ENCODE data around the gene ATP2B1. TPM values are rescaled to one million over a fixed set of nuclear protein-coding genes. Genes with fewer than 3 reads are reported as not detected.

ATP2B1 gene
- total RNA-seq, 1 donor from 2014 or later: 48.9 TPM

DNA sequence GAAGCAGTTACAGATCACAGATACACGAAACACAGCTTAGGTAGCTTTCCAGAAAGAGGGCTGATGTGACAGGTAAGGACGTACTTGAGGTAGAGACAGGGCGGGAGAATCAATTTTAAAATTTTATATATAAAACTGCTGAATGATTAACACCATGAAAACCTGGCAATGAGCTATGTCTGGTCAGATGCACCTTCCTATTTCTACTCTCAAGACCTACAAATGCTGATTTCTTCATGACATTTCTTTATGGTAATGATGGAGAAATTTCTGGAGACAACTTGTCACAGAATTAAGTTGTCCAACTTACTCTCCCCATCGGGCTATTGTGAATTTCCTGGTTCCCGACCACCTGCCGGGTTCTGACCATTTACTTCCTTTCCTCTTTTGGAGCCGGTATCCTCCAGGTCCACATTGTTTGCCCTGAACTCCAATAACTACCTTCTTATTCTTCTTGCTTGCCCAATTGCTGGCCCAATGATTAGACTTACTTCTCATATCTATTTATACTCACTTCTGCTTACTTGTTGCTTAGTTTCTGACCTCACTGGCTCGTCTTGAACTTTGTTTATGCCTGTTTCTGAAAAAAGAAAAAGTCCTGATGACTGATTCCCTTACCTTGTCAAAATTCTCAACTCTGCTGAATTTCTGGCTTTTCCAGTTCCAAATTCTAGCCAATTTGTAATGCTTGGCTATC, 12.8 kb upstream of the ATP2B1 start:
- Mint-ChIP-seq H3K9me3 (ENCODE audit: unreplicated experiment) (no peaks in the 10 kb centered on the region), H3K4me1 (ENCODE audit: low read depth, unreplicated experiment) (no peaks in the 10 kb centered on the region), H3K4me3 (ENCODE audit: unreplicated experiment) (no peak overlapping the region), H3K36me3 (ENCODE audit: low read depth, unreplicated experiment) (no peaks in the 10 kb centered on the region), H3K27me3 (ENCODE audit: low read depth, unreplicated experiment) (no peaks in the 10 kb centered on the region), H3K27ac (ENCODE audit: unreplicated experiment) (no peak overlapping the region)
- Histone ChIP-seq H3K9me3 (ENCODE audit: insufficient read depth, low read depth, low read length) (no peaks in the 10 kb centered on the region), H2AFZ (ENCODE audit: low read depth, low read length) (no peak overlapping the region), H3K27me3 (ENCODE audit: insufficient read depth, low read length) (no peaks in the 10 kb centered on the region), H3K4me2 (ENCODE audit: low read length) (no peak overlapping the region), H3K79me2 (ENCODE audit: insufficient read depth, low read length) (no peaks in the 10 kb centered on the region), H3K4me1 (ENCODE audit: insufficient read depth, low read length) (no peaks in the 10 kb centered on the region), H4K20me1 (ENCODE audit: insufficient read depth, low read length) (no peaks in the 10 kb centered on the region), H3K27ac (ENCODE audit: low read depth, low read length) (no peak overlapping the region), H3K4me3 (ENCODE audit: insufficient read depth, low read depth, low read length) (no peak overlapping the region), H3K9ac (ENCODE audit: low read length) (no peak overlapping the region), H3K36me3 (ENCODE audit: insufficient read depth, low read length) (no peaks in the 10 kb centered on the region)
- TF ChIP-seq EZH2 (IDR thresholded peaks at IDR 0.05; ENCODE audit: insufficient read depth, low read length): no peak
- TF ChIP-seq, protein P1, sequence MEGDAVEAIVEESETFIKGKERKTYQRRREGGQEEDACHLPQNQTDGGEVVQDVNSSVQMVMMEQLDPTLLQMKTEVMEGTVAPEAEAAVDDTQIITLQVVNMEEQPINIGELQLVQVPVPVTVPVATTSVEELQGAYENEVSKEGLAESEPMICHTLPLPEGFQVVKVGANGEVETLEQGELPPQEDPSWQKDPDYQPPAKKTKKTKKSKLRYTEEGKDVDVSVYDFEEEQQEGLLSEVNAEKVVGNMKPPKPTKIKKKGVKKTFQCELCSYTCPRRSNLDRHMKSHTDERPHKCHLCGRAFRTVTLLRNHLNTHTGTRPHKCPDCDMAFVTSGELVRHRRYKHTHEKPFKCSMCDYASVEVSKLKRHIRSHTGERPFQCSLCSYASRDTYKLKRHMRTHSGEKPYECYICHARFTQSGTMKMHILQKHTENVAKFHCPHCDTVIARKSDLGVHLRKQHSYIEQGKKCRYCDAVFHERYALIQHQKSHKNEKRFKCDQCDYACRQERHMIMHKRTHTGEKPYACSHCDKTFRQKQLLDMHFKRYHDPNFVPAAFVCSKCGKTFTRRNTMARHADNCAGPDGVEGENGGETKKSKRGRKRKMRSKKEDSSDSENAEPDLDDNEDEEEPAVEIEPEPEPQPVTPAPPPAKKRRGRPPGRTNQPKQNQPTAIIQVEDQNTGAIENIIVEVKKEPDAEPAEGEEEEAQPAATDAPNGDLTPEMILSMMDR (IDR thresholded peaks at IDR 0.05; ENCODE audit: insufficient read depth, low read depth, low read length): no peak
- FAIRE-seq: no peak
- DNase-seq (ENCODE audit: low read depth): no peak

DNA sequence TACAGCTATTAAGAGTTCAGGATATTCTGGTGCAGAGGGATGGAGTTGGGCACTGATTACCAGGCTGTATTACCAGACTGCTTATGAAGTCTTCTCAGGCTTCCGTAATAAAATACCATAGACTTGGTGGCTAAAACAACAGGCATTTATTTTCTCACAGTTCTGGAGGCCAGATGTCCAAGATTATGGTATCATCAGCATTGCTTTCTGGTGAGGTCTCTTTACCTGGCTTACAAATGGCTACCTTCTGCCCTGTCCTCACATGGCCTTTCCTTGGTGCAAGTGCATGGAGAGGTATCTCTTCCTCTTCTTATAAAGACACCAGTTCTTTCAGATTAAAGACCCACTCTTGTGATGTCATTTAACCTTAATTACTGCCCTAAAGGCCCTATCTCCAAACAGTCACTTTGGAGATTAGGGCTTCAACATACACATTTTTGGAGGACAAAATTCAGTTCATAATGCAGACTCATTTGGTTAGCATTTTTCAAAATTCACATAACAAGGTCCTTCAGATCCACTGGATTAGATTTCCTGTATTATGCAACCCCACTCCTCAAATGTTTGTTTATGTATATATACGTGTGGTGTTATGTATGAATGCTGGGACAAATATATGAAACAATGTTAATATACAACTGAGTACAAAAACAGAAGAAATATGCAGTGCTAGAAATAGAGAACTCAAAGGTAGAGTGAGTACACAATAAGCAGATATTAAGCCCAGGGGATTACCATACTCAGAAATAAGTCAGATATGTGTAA, 9.3 kb upstream of the ATP2B1 start:
- peaks cover 12% of the 10 kb centered on the region for H3K9me3 Mint-ChIP-seq (ENCODE audit: unreplicated experiment)
- H3K27me3 ChIP-seq (ENCODE audit: insufficient read depth, low read length): no peaks in the 10 kb centered on the region
- H3K4me1 Mint-ChIP-seq (ENCODE audit: low read depth, unreplicated experiment): no peaks in the 10 kb centered on the region
- H3K79me2 ChIP-seq (ENCODE audit: insufficient read depth, low read length): no peaks in the 10 kb centered on the region
- no peak overlapping the region for H3K27ac ChIP-seq (ENCODE audit: low read depth, low read length)
- no peak overlapping the region for H3K4me3 Mint-ChIP-seq (ENCODE audit: unreplicated experiment)
- FAIRE-seq (no peak), DNase-seq (ENCODE audit: low read depth) (no peak)
- H2AFZ ChIP-seq (ENCODE audit: low read depth, low read length): no peak overlapping the region
- no peaks in the 10 kb centered on the region for H3K36me3 Mint-ChIP-seq (ENCODE audit: low read depth, unreplicated experiment)
- H3K4me1 ChIP-seq (ENCODE audit: insufficient read depth, low read length): no peaks in the 10 kb centered on the region
- H3K9me3 ChIP-seq (ENCODE audit: insufficient read depth, low read depth, low read length): no peaks in the 10 kb centered on the region
- no peak overlapping the region for H3K9ac ChIP-seq (ENCODE audit: low read length)
- no peaks in the 10 kb centered on the region for H3K36me3 ChIP-seq (ENCODE audit: insufficient read depth, low read length)
- no peak overlapping the region for H3K4me3 ChIP-seq (ENCODE audit: insufficient read depth, low read depth, low read length)
- H4K20me1 ChIP-seq (ENCODE audit: insufficient read depth, low read length): no peaks in the 10 kb centered on the region
- no peaks in the 10 kb centered on the region for H3K27me3 Mint-ChIP-seq (ENCODE audit: low read depth, unreplicated experiment)
- H3K27ac Mint-ChIP-seq (ENCODE audit: unreplicated experiment): no peak overlapping the region
- no peak for TF ChIP-seq EZH2 (IDR thresholded peaks at IDR 0.05; ENCODE audit: insufficient read depth, low read length)
- no peak overlapping the region for H3K4me2 ChIP-seq (ENCODE audit: low read length)

DNA sequence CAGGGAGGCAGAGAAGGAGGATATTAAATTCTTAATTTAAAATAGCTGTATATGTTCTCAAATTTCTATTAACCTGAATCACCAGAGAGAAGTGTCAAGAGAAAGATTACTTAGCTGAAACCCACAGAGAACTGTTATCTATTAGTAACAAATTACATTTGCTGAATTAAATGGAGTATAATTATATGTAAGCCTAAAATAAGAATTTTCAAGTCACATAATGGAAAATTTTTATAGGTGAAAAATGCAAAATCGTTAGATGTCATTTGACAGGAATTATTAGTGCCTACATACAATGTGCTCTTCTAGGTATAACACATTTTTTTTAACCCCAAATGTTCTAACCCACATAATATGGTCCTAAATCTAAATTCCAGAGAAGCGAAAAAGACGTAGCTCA, 4.1 kb upstream of the ATP2B1 start:
- Mint-ChIP-seq H3K27ac (ENCODE audit: unreplicated experiment) (no peak overlapping the region), H3K9me3 (ENCODE audit: unreplicated experiment) (peaks cover 12% of the 10 kb centered on the region), H3K4me3 (ENCODE audit: unreplicated experiment) (no peak overlapping the region), H3K27me3 (ENCODE audit: low read depth, unreplicated experiment) (no peaks in the 10 kb centered on the region), H3K4me1 (ENCODE audit: low read depth, unreplicated experiment) (peaks cover 2% of the 10 kb centered on the region), H3K36me3 (ENCODE audit: low read depth, unreplicated experiment) (no peaks in the 10 kb centered on the region)
- Histone ChIP-seq H3K27me3 (ENCODE audit: insufficient read depth, low read length) (no peaks in the 10 kb centered on the region), H3K79me2 (ENCODE audit: insufficient read depth, low read length) (peaks cover 8% of the 10 kb centered on the region), H3K9me3 (ENCODE audit: insufficient read depth, low read depth, low read length) (no peaks in the 10 kb centered on the region), H3K4me2 (ENCODE audit: low read length) (no peak overlapping the region), H4K20me1 (ENCODE audit: insufficient read depth, low read length) (peaks cover under 1% of the 10 kb centered on the region), H3K4me1 (ENCODE audit: insufficient read depth, low read length) (no peaks in the 10 kb centered on the region), H3K27ac (ENCODE audit: low read depth, low read length) (no peak overlapping the region), H3K9ac (ENCODE audit: low read length) (no peak overlapping the region), H3K4me3 (ENCODE audit: insufficient read depth, low read depth, low read length) (no peak overlapping the region), H3K36me3 (ENCODE audit: insufficient read depth, low read length) (no peaks in the 10 kb centered on the region), H2AFZ (ENCODE audit: low read depth, low read length) (no peak overlapping the region)
- TF ChIP-seq EZH2 (IDR thresholded peaks at IDR 0.05; ENCODE audit: insufficient read depth, low read length): no peak
- no peak for DNase-seq (ENCODE audit: low read depth)
- FAIRE-seq: no peak
